Tibial artery (tissue), 4 donors: ENCODE results near the gene PKDCC.
"Not testable (repeated sequence)": the region's sequence is repeated elsewhere in the genome, so short reads cannot be mapped to it uniquely, and the experiment has no call there.

Source experiments
- DNase-seq, 2 donors: peaks; one replicate each; pipeline ENCODE4 v3.0.0-alpha.2; 2019
- H3K27ac ChIP-seq, 2 donors: fragments of 200-600 bp; sonication (generic) in 1 of 2; 1 replicate in 1 of 2; 2 replicates in 1 of 2; pipeline ENCODE4 v1.5.1; 2018 to 2019; ENCODE audit warnings: mild to moderate bottlenecking in 1 of 2
- H3K27me3 ChIP-seq, 2 donors: fragments of 200-600 bp; sonication (generic) in 1 of 2; one replicate each; pipeline versions ENCODE4 v1.5.1 to v1.6.0; 2016 to 2019
- H3K36me3 ChIP-seq, 3 donors: fragments of 200-600 bp; sonication (generic) in 2 of 3; one replicate each; pipeline ENCODE4 v1.5.1; 2016 to 2019; ENCODE audit warnings: mild to moderate bottlenecking in 2 of 3
- H3K4me1 ChIP-seq, 4 donors: fragments of 200-600 bp; sonication (generic) in 2 of 4; 1 replicate in 3 of 4; 2 replicates in 1 of 4; pipeline ENCODE4 v1.5.1; 2016 to 2019
- H3K4me3 ChIP-seq, 2 donors: fragments of 200-600 bp; sonication (generic) in 1 of 2; 1 replicate in 1 of 2; 2 replicates in 1 of 2; pipeline ENCODE4 v1.5.1; 2018 to 2019; ENCODE audit warnings: mild to moderate bottlenecking in 2 of 2
- H3K9me3 ChIP-seq, 3 donors: fragments of 200-600 bp; sonication (generic) in 1 of 3; one replicate each; pipeline ENCODE4 v1.5.1; 2016 to 2019
- intact Hi-C: fragments of 100-400 bp; cut with DNase I; formaldehyde crosslinking; loops from one replicate; pipeline ENCODE4 v1.15.0; 2023; ENCODE audit warnings: low total_unique reads
- TF ChIP-seq, protein P1 (sequence below), 2 experiments: fragments of 200-600 bp in 1 of 2; fragments of 450-650 bp in 1 of 2; IDR thresholded peaks; one replicate each; pipeline ENCODE4 v1.5.1; 2017 to 2019; ENCODE audit warnings: antibody characterized with exemption in 2 of 2, mild to moderate bottlenecking in 1 of 2, moderate library complexity in 1 of 2

The PKDCC gene

DNA sequence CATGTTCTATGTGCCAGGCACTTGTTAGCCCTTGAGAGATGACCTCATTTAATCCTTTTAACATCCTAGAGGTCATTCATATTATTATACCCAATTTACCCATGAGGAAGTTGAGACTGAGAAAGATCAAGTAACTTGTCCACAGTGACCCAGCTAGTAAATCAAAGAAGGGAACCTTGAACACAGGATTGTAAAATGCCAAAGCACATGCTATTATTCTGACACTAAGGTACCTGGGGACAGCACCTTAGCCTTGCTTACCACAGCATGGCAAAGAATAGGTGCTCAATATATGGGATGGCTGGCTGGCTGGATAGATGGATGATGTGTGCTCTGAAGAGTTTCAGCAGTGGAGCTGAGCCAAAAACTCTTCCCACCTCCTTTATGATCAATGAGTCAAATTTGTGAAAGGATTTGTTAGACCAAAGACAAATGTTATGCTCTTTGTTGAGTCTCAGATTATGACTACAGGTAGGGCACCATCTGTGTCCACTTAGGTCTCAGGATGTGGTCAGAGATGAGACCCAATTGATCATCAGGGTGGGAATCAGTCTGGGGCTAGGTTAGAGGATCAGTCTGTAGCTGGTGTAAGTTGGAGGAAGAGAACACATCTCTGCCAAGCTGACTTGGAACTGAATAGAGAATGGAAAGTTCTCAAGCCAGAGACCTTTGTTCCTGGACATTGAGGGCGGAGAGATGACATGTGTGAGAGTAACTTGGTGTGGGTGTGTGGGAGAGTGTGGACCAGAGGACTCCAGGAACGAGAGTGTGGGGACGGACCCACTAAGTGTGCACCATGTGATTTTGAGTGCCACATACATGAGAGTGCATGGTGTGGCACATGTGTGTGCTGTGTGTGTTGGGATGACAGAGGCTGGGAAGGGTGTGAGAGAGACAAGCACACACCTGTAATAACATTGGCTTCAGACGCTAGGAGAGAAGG lies 16.3 kb upstream of the PKDCC start:
- TF ChIP-seq, protein P1, sequence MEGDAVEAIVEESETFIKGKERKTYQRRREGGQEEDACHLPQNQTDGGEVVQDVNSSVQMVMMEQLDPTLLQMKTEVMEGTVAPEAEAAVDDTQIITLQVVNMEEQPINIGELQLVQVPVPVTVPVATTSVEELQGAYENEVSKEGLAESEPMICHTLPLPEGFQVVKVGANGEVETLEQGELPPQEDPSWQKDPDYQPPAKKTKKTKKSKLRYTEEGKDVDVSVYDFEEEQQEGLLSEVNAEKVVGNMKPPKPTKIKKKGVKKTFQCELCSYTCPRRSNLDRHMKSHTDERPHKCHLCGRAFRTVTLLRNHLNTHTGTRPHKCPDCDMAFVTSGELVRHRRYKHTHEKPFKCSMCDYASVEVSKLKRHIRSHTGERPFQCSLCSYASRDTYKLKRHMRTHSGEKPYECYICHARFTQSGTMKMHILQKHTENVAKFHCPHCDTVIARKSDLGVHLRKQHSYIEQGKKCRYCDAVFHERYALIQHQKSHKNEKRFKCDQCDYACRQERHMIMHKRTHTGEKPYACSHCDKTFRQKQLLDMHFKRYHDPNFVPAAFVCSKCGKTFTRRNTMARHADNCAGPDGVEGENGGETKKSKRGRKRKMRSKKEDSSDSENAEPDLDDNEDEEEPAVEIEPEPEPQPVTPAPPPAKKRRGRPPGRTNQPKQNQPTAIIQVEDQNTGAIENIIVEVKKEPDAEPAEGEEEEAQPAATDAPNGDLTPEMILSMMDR (IDR thresholded peaks at IDR 0.05) = no peak
- DNase-seq = no peak
- Histone ChIP-seq H3K4me1 (no peaks in the 10 kb centered on the region), H3K27me3 (no peaks in the 10 kb centered on the region), H3K36me3 (no peaks in the 10 kb centered on the region), H3K27ac (no peak overlapping the region), H3K9me3 (no peaks in the 10 kb centered on the region), H3K4me3 (no peak overlapping the region)
- intact Hi-C loops = no loop called here

DNA sequence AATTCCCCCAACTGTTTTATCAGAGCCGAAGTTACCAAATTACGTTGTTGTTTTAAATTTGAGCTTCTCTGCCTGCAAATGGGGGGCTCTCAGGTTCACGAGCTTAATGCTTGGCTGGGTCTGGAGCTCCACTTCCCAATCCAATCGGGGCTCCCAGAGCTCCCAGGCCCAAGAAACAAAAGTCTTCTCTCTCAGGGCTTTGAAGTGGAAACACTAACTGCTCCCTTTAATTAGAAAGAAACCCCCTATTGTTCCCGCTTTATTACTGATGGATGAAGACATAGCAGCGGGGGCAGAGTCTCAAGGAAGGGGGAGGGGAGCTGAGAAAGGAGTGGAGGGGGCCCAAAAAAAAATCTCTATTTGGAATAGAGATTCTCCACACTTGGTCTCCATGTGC lies 15.6 kb upstream of the PKDCC start:
- Histone ChIP-seq H3K4me3 (no peak overlapping the region), H3K27me3 (no peaks in the 10 kb centered on the region), H3K9me3 (no peaks in the 10 kb centered on the region), H3K36me3 (no peaks in the 10 kb centered on the region), H3K27ac (no peak overlapping the region), H3K4me1 (no peaks in the 10 kb centered on the region)
- TF ChIP-seq, protein P1 (IDR thresholded peaks at IDR 0.05) = no peak
- intact Hi-C loops = no loop called here
- DNase-seq = no peak

DNA sequence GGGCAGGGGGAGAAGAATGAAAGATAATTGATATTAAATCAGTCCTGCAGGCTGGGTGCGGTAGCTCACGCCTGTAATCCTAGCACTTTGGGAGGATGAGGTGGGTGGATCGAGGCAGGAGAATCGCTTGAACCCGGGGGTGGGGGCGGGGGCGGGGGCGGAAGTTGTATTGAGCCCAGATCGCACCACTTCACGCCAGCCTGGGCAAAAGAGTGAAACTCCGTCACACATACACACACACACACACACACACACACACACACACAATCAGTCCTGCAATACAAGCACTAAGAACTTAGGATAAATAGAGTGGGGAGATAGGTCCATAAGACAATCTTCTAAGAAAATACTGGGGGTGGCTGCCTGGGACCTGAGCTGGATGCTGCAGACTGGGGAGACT lies 15.1 kb upstream of the PKDCC start:
- Histone ChIP-seq H3K4me1 (no peaks in the 10 kb centered on the region), H3K36me3 (no peaks in the 10 kb centered on the region), H3K4me3 (no peak overlapping the region), H3K9me3 (no peaks in the 10 kb centered on the region), H3K27me3 (no peaks in the 10 kb centered on the region), H3K27ac (no peak overlapping the region)
- TF ChIP-seq, protein P1 (IDR thresholded peaks at IDR 0.05) = no peak
- DNase-seq = no peak
- intact Hi-C loops = no loop called here

DNA sequence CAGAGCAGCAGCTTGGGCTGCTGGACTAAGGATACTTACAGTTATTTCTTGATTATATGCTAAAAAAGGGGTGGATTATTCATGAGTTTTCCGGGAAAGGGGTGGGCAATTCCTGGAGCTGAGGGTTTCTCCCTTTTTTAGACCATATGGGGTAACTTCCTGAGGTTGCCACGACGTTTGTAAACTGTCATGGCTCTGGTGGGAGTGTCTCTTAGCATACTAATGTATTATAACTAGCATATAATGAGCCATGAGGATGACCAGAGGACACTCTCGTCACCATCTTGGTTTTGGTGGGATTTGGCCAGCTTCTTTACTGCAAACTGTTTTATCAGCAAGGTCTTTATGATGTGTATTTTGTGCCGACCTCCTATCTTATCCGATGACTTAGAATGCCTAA lies 13.7 kb upstream of the PKDCC start:
- H3K4me1 ChIP-seq, H3K27me3 ChIP-seq, H3K9me3 ChIP-seq, intact Hi-C loops, DNase-seq, H3K36me3 ChIP-seq, H3K4me3 ChIP-seq, H3K27ac ChIP-seq: not testable (repeated sequence)

DNA sequence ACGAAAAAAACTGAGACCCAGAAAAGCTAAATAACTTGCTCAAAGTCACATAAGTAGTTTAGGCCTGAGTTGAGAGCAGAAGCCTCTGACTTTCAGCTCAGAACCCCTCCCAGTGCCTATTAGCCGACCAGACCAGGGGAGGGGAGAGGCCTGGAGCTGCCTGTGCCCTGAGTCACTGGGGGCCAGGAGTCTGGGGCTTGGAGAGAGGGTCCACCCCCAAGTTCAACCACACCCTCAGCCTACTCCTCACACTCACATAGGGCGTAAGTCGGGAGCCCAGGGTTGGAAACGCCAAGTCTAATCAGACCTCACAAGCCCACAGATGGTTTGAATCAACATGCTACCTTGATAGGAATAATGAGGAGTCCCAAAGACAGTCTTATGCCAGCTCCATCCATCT lies 12.6 kb upstream of the PKDCC start:
- Histone ChIP-seq H3K4me1 (no peaks in the 10 kb centered on the region), H3K4me3 (no peak overlapping the region), H3K36me3 (no peaks in the 10 kb centered on the region), H3K27me3 (no peaks in the 10 kb centered on the region), H3K9me3 (no peaks in the 10 kb centered on the region), H3K27ac (no peak overlapping the region)
- TF ChIP-seq, protein P1 (IDR thresholded peaks at IDR 0.05) = no peak
- no peak for DNase-seq
- intact Hi-C loops = no loop called here

DNA sequence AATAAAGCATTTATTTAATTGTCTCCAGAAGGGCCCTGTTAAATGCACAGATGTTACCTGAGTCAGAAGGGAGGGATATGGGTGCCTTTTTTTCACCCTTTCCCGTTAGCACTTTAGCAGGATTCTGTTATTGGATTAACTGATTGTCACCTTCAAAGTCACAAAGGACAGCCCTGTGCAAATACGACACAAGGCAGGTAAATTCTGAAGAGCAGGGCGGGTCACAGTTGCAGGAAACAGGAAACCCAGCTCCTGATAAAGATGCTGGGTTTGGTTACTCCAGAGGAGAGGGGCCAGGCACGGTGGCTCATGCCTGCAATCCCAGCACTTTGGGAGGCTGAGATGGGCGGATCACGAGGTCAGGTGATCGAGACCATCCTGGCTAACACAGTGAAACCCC lies 11.4 kb upstream of the PKDCC start:
- no peak overlapping the region for H3K27ac ChIP-seq
- intact Hi-C loops = no loop called here
- H3K4me3 ChIP-seq = no peak overlapping the region
- no peaks in the 10 kb centered on the region for H3K9me3 ChIP-seq
- no peaks in the 10 kb centered on the region for H3K4me1 ChIP-seq
- TF ChIP-seq, protein P1 (IDR thresholded peaks at IDR 0.05) = no peak
- H3K36me3 ChIP-seq = no peaks in the 10 kb centered on the region
- no peaks in the 10 kb centered on the region for H3K27me3 ChIP-seq
- DNase-seq = no peak
